Astrocyte (in vitro differentiated cells and primary cell): Measurements from ENCODE around the gene CTCFL. TPM values are rescaled to one million over a fixed set of nuclear protein-coding genes. Genes with fewer than 3 reads are reported as not detected.

Experiments used
- DNase-seq: peaks from one replicate; pipeline ENCODE4 v3.0.0-alpha.2; 2010; ENCODE audit warnings: low read depth
- FAIRE-seq: peaks from 2 replicates; lab custom pipeline; 2011; peaks lifted over from hg19 to GRCh38; lab: Jason Lieb, UNC
- H2AFZ ChIP-seq: 2 replicates; pipeline ENCODE4 v1.6.0; 2012; ENCODE audit warnings: low read depth, low read length, inconsistent platforms
- H3K27ac ChIP-seq: 2 replicates; pipeline ENCODE4 v1.5.1; 2011; ENCODE audit warnings: low read depth, low read length, inconsistent platforms
- H3K27me3 ChIP-seq: 2 replicates; pipeline ENCODE4 v1.6.0; 2011; ENCODE audit warnings: low read length, inconsistent platforms; ENCODE audit not compliant: insufficient read depth
- H3K36me3 ChIP-seq: 2 replicates; pipeline ENCODE4 v1.5.1; 2011; ENCODE audit warnings: low read length, inconsistent platforms; ENCODE audit not compliant: insufficient read depth
- H3K4me1 ChIP-seq: 2 replicates; pipeline ENCODE4 v1.5.1; 2011; ENCODE audit warnings: low read length, inconsistent platforms; ENCODE audit not compliant: insufficient read depth
- H3K4me2 ChIP-seq: 2 replicates; pipeline ENCODE4 v1.6.0; 2012; ENCODE audit warnings: low read length, inconsistent platforms
- H3K4me3 ChIP-seq: 2 replicates; pipeline ENCODE4 v1.5.1; 2011; ENCODE audit warnings: low read depth, mild to moderate bottlenecking, low read length, inconsistent platforms; ENCODE audit not compliant: insufficient read depth
- H3K79me2 ChIP-seq: 2 replicates; pipeline ENCODE4 v1.6.0; 2012; ENCODE audit warnings: mild to moderate bottlenecking, low read length, inconsistent platforms; ENCODE audit not compliant: insufficient read depth
- H3K9ac ChIP-seq: 2 replicates; pipeline ENCODE4 v1.6.0; 2012; ENCODE audit warnings: mild to moderate bottlenecking, low read length, inconsistent platforms
- H3K9me3 ChIP-seq: 2 replicates; pipeline ENCODE4 v1.5.1; 2012; ENCODE audit warnings: low read depth, mild to moderate bottlenecking, low read length, inconsistent platforms; ENCODE audit not compliant: insufficient read depth
- H4K20me1 ChIP-seq: 2 replicates; pipeline ENCODE4 v1.6.0; 2012; ENCODE audit warnings: low read length, inconsistent platforms; ENCODE audit not compliant: insufficient read depth
- H3K27ac Mint-ChIP-seq: one replicate; pipeline ENCODE4 v1.8.0; 2021; ENCODE audit warnings: mild to moderate bottlenecking, mixed read lengths; ENCODE audit not compliant: unreplicated experiment
- H3K27me3 Mint-ChIP-seq: one replicate; pipeline ENCODE4 v1.8.0; 2021; ENCODE audit warnings: low read depth, mixed read lengths; ENCODE audit not compliant: unreplicated experiment
- H3K36me3 Mint-ChIP-seq: one replicate; pipeline ENCODE4 v1.8.0; 2021; ENCODE audit warnings: low read depth, mixed read lengths; ENCODE audit not compliant: unreplicated experiment
- H3K4me1 Mint-ChIP-seq: one replicate; pipeline ENCODE4 v1.8.0; 2021; ENCODE audit warnings: low read depth, mixed read lengths; ENCODE audit not compliant: unreplicated experiment
- H3K4me3 Mint-ChIP-seq: one replicate; pipeline ENCODE4 v1.8.0; 2021; ENCODE audit warnings: mild to moderate bottlenecking, moderate library complexity, mixed read lengths; ENCODE audit not compliant: unreplicated experiment
- H3K9me3 Mint-ChIP-seq: one replicate; pipeline ENCODE4 v1.8.0; 2021; ENCODE audit warnings: mild to moderate bottlenecking, mixed read lengths; ENCODE audit not compliant: unreplicated experiment
- EZH2 ChIP-seq: IDR thresholded peaks from 2 replicates; pipeline ENCODE4 v1.6.1; 2012; ENCODE audit warnings: mild to moderate bottlenecking, low read length, inconsistent platforms; ENCODE audit not compliant: insufficient read depth
- total RNA-seq: library from RNA; stranded (reverse); gene quantifications from 2 replicates; pipeline ENCODE4 v1.2.1, GENCODE V29; 2021
- TF ChIP-seq, protein P1 (sequence below): IDR thresholded peaks from 2 replicates; pipeline ENCODE4 v1.5.1; 2011; ENCODE audit warnings: low read depth, mild to moderate bottlenecking, inconsistent platforms, low read length, moderate library complexity; ENCODE audit not compliant: insufficient read depth

The CTCFL gene
- total RNA-seq, 1 donor from 2014 or later: not detected

GRCh38 chr20:57529810-57530209, 4.9 kb upstream of the CTCFL start:
- no peaks in the 10 kb centered on the region for H3K9me3 ChIP-seq
- H3K4me1 Mint-ChIP-seq: no peaks in the 10 kb centered on the region

GRCh38 chr20:57529160-57529585, 4.2 kb upstream of the CTCFL start:
- no peaks in the 10 kb centered on the region for H3K36me3 Mint-ChIP-seq
- H3K4me1 Mint-ChIP-seq: no peaks in the 10 kb centered on the region
- Histone ChIP-seq H3K9ac (no peak overlapping the region), H3K36me3 (no peaks in the 10 kb centered on the region), H3K4me3 (no peak overlapping the region), H3K79me2 (no peaks in the 10 kb centered on the region), H2AFZ (no peak overlapping the region), H3K9me3 (no peaks in the 10 kb centered on the region), H3K4me1 (no peaks in the 10 kb centered on the region), H3K27me3 (peaks cover 24% of the 10 kb centered on the region), H3K27ac (no peak overlapping the region), H3K4me2 (no peak overlapping the region), H4K20me1 (no peaks in the 10 kb centered on the region)
- FAIRE-seq (no peak), DNase-seq (no peak)
- TF ChIP-seq, protein P1, sequence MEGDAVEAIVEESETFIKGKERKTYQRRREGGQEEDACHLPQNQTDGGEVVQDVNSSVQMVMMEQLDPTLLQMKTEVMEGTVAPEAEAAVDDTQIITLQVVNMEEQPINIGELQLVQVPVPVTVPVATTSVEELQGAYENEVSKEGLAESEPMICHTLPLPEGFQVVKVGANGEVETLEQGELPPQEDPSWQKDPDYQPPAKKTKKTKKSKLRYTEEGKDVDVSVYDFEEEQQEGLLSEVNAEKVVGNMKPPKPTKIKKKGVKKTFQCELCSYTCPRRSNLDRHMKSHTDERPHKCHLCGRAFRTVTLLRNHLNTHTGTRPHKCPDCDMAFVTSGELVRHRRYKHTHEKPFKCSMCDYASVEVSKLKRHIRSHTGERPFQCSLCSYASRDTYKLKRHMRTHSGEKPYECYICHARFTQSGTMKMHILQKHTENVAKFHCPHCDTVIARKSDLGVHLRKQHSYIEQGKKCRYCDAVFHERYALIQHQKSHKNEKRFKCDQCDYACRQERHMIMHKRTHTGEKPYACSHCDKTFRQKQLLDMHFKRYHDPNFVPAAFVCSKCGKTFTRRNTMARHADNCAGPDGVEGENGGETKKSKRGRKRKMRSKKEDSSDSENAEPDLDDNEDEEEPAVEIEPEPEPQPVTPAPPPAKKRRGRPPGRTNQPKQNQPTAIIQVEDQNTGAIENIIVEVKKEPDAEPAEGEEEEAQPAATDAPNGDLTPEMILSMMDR: no peak
- TF ChIP-seq EZH2: no peak
- peaks cover 7% of the 10 kb centered on the region for H3K9me3 Mint-ChIP-seq
- H3K27ac Mint-ChIP-seq: no peak overlapping the region
- H3K27me3 Mint-ChIP-seq: peaks cover 35% of the 10 kb centered on the region
- H3K4me3 Mint-ChIP-seq: no peak overlapping the region

More at GRCh38 chr20:57529810-57530209, 4.9 kb upstream of the CTCFL start:
- no peak overlapping the region for H3K4me3 Mint-ChIP-seq
- no peaks in the 10 kb centered on the region for H4K20me1 ChIP-seq
- H3K4me2 ChIP-seq: no peak overlapping the region
- no peak overlapping the region for H3K27ac ChIP-seq
- H3K27me3 ChIP-seq: peaks cover 24% of the 10 kb centered on the region
- no peak overlapping the region for H3K4me3 ChIP-seq
- no peaks in the 10 kb centered on the region for H3K36me3 ChIP-seq
- no peak for TF ChIP-seq EZH2
- TF ChIP-seq, protein P1: no peak
- no peak for DNase-seq
- H3K79me2 ChIP-seq: no peaks in the 10 kb centered on the region
- H2AFZ ChIP-seq: no peak overlapping the region
- no peak overlapping the region for H3K27ac Mint-ChIP-seq
- FAIRE-seq: no peak
- H3K9ac ChIP-seq: no peak overlapping the region
- H3K27me3 Mint-ChIP-seq: peaks cover 40% of the 10 kb centered on the region
- no peaks in the 10 kb centered on the region for H3K4me1 ChIP-seq
- no peaks in the 10 kb centered on the region for H3K36me3 Mint-ChIP-seq
- H3K9me3 Mint-ChIP-seq: peaks cover 7% of the 10 kb centered on the region

DNA sequence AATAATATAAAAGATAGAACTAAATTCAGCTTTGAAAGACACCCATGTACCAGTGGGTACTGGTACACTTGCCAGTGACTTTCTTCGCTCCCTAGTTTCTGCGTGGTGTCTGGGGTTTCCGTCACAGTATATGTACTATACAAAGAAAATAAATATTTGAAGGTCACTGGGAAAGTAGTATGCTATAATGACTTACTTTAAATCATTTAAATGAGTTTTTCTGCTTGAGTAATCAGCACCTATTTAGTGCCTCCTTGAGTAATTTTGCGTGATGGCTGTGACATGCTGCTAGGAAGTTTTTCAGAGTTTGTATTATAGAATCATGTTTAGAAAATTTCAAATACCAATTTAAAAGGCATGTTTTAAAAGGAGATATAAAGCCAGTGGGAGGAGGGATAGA, 3.2 kb upstream of the CTCFL start:
- Histone ChIP-seq H3K4me2 (no peak overlapping the region), H3K9ac (no peak overlapping the region), H4K20me1 (no peaks in the 10 kb centered on the region), H3K27me3 (peaks cover 22% of the 10 kb centered on the region), H2AFZ (no peak overlapping the region), H3K36me3 (no peaks in the 10 kb centered on the region), H3K4me3 (no peak overlapping the region), H3K79me2 (no peaks in the 10 kb centered on the region), H3K27ac (no peak overlapping the region), H3K9me3 (no peaks in the 10 kb centered on the region), H3K4me1 (no peaks in the 10 kb centered on the region)
- Mint-ChIP-seq H3K27me3 (peaks cover 33% of the 10 kb centered on the region), H3K4me1 (no peaks in the 10 kb centered on the region), H3K36me3 (no peaks in the 10 kb centered on the region), H3K9me3 (peaks cover 3% of the 10 kb centered on the region), H3K4me3 (no peak overlapping the region), H3K27ac (no peak overlapping the region)
- no peak for DNase-seq
- TF ChIP-seq, protein P1: no peak
- no peak for TF ChIP-seq EZH2
- FAIRE-seq: no peak
